Ascending aorta (tissue), 2 donors: ENCODE data around the gene TMEM31. TPM values are rescaled to one million over a fixed set of nuclear protein-coding genes. Genes with fewer than 3 reads are reported as not detected.

Source experiments
- DNase-seq, 2 donors: peaks; one replicate each; pipeline ENCODE4 v3.0.0-alpha.2; 2019; ENCODE audit warnings: low spot score in 2 of 2
- H3K27ac ChIP-seq, 2 donors: fragments of 200-600 bp; sonication (generic); one replicate each; pipeline ENCODE4 v1.5.1; 2016 to 2017; ENCODE audit warnings: mild to moderate bottlenecking in 1 of 2
- H3K27me3 ChIP-seq: fragments of 200-600 bp; sonication (generic); one replicate; pipeline ENCODE4 v1.5.1; 2017
- H3K36me3 ChIP-seq, 2 donors: fragments of 200-600 bp; sonication (generic); one replicate each; pipeline ENCODE4 v1.5.1; 2016
- H3K4me1 ChIP-seq, 2 donors: fragments of 200-600 bp; sonication (generic); one replicate each; pipeline ENCODE4 v1.5.1; 2016 to 2017; ENCODE audit warnings: mild to moderate bottlenecking in 1 of 2
- H3K4me3 ChIP-seq, 2 donors: fragments of 200-600 bp; sonication (generic); one replicate each; pipeline ENCODE4 v1.5.1; 2016 to 2017; ENCODE audit warnings: mild to moderate bottlenecking in 1 of 2
- H3K9me3 ChIP-seq, 2 donors: fragments of 200-600 bp; sonication (generic); one replicate each; pipeline ENCODE4 v1.5.1; 2016
- intact Hi-C: fragments of 100-400 bp; cut with DNase I; formaldehyde crosslinking; loops from one replicate; pipeline ENCODE4 v1.15.1; 2023
- total RNA-seq: library from RNA; depleted of rRNA; stranded (reverse); fragments of >200 nt; gene quantifications from one replicate; pipeline ENCODE4 v1.1.0, GENCODE V29; 2016
- TF ChIP-seq, protein P1 (sequence below), 3 experiments: fragments of 200-600 bp in 2 of 3; fragments of 450-650 bp in 1 of 3; sonication (generic) in 2 of 3; IDR thresholded peaks; one replicate each; pipeline ENCODE4 v1.5.1; 2016 to 2019; ENCODE audit warnings: antibody characterized with exemption in 3 of 3, mild to moderate bottlenecking in 1 of 3, moderate library complexity in 1 of 3

TMEM31 gene
- total RNA-seq, 1 donor from 2014 or later, result not detected

DNA sequence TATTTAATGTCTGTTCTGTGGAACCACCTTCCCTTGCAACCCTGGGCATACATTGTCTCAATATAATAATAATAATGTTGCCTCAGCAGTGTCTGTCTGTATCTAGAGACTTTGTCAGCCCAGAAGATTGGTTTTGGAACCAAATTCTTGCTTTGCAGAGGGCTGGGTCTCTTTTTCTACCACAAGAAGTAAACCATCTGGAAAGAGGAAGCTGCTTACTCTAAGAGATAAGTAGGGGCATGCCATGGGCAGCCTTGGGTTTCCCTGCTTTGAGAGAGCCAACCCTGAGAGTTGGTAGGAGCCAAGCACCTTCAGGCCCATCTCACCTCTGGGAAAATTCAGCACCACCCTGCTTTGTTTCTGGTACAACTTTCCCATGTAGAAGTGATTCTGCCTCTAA is 27.0 kb downstream of the TMEM31 start:
- Histone ChIP-seq H3K27ac (no peak overlapping the region), H3K9me3 (no peaks in the 10 kb centered on the region), H3K27me3 (no peaks in the 10 kb centered on the region), H3K4me1 (no peaks in the 10 kb centered on the region), H3K4me3 (no peak overlapping the region), H3K36me3 (no peaks in the 10 kb centered on the region)
- no peak for DNase-seq
- intact Hi-C loops, result no loop called here
- TF ChIP-seq, protein P1, sequence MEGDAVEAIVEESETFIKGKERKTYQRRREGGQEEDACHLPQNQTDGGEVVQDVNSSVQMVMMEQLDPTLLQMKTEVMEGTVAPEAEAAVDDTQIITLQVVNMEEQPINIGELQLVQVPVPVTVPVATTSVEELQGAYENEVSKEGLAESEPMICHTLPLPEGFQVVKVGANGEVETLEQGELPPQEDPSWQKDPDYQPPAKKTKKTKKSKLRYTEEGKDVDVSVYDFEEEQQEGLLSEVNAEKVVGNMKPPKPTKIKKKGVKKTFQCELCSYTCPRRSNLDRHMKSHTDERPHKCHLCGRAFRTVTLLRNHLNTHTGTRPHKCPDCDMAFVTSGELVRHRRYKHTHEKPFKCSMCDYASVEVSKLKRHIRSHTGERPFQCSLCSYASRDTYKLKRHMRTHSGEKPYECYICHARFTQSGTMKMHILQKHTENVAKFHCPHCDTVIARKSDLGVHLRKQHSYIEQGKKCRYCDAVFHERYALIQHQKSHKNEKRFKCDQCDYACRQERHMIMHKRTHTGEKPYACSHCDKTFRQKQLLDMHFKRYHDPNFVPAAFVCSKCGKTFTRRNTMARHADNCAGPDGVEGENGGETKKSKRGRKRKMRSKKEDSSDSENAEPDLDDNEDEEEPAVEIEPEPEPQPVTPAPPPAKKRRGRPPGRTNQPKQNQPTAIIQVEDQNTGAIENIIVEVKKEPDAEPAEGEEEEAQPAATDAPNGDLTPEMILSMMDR (IDR thresholded peaks at IDR 0.05), result no peak

DNA sequence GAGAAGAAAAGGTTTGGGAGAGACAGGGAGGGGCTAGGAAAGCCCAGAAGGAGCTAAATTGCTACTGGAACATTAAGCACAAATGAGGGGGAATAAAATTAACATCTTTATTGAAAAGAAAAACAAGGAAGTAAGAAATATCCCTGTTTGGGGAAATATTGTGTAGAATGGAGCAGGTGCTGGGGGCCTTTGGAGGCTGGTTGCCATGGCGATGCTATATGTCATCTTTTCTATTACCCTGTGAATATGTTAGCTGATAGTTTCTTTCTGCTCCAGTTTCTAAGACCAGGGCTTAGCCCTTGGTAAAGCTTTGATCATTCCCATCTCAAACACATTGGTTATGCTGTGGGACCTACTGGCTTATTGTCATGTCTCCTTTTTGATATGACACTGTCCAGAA is 28.7 kb downstream of the TMEM31 start:
- Histone ChIP-seq H3K27me3 (no peaks in the 10 kb centered on the region), H3K4me3 (no peak overlapping the region), H3K27ac (no peak overlapping the region), H3K4me1 (no peaks in the 10 kb centered on the region), H3K9me3 (no peaks in the 10 kb centered on the region), H3K36me3 (no peaks in the 10 kb centered on the region)
- TF ChIP-seq, protein P1 (IDR thresholded peaks at IDR 0.05), result no peak
- no peak for DNase-seq
- intact Hi-C loops, result no loop called here

DNA sequence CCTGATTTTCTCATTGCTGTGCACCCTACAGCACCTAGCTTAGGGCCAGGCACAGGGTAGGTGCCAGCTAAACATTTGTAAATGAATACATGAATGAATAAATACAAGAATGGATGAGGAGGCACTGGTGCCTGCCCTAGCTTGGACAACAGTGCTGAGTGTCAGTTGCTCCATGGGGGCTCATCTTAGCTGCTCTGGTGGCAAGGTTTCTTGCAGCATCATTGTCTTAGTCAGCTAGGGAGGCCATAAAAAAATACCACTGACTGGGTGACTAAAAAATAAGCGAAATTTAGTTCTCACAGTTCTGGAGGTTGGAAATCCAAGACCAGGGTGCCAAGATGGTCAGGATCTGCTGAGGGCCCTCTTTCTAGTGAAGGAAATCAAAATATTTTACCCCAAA is 31.2 kb downstream of the TMEM31 start:
- Histone ChIP-seq H3K27ac (no peak overlapping the region), H3K9me3 (no peaks in the 10 kb centered on the region), H3K36me3 (no peaks in the 10 kb centered on the region), H3K27me3 (no peaks in the 10 kb centered on the region), H3K4me3 (no peak overlapping the region), H3K4me1 (no peaks in the 10 kb centered on the region)
- DNase-seq, result no peak
- intact Hi-C loops, result no loop called here
- TF ChIP-seq, protein P1 (IDR thresholded peaks at IDR 0.05), result no peak

DNA sequence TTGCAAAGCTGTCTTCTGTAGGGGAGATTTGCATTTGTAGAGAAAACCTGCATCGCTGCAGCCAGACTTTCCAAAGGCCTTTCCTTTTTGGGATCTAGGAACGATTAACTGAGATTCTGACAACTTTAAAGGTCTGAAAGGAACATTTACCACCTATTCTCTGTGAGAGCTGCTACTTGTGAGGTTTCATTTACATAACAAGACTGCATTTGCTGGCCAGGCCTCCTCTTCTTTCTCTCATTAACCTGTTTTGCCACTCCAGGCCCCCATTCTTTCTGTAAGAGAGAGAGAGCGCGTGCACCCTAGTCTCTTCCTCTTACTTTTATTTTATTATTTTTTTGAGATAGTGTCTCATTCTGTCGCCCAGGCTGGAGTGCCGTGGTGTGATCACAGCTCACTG is 31.6 kb downstream of the TMEM31 start:
- no peaks in the 10 kb centered on the region for H3K36me3 ChIP-seq
- no peak overlapping the region for H3K4me3 ChIP-seq
- no peak for DNase-seq
- intact Hi-C loops, result no loop called here
- no peaks in the 10 kb centered on the region for H3K4me1 ChIP-seq
- no peaks in the 10 kb centered on the region for H3K27me3 ChIP-seq
- TF ChIP-seq, protein P1 (IDR thresholded peaks at IDR 0.05), result no peak
- H3K27ac ChIP-seq, result no peak overlapping the region
- H3K9me3 ChIP-seq, result no peaks in the 10 kb centered on the region

DNA sequence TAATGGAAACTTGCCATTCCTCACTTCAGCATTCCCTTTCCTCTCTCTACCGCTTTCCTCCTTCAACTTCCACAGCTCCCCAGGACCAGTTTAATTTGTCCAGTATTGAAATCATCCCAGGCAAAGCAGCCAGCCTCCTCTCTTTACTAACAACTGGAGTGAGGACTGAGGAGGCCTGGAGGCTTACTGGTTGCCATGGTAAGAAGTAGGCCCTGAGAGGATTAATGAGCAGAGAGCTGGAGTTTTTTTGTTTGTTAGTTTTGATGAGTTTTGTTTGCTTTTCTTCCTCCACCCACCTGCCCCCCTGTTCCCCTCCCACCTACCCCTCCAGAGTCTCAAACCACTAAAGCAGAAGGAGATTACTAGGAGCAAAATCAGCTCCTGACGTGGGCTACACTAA is 36.5 kb downstream of the TMEM31 start:
- no peaks in the 10 kb centered on the region for H3K36me3 ChIP-seq
- no peaks in the 10 kb centered on the region for H3K27me3 ChIP-seq
- TF ChIP-seq, protein P1 (IDR thresholded peaks at IDR 0.05), result no peak
- no peaks in the 10 kb centered on the region for H3K4me1 ChIP-seq
- no peak for DNase-seq
- no peak overlapping the region for H3K4me3 ChIP-seq
- intact Hi-C loops, result no loop called here
- H3K27ac ChIP-seq, result no peak overlapping the region
- no peaks in the 10 kb centered on the region for H3K9me3 ChIP-seq

DNA sequence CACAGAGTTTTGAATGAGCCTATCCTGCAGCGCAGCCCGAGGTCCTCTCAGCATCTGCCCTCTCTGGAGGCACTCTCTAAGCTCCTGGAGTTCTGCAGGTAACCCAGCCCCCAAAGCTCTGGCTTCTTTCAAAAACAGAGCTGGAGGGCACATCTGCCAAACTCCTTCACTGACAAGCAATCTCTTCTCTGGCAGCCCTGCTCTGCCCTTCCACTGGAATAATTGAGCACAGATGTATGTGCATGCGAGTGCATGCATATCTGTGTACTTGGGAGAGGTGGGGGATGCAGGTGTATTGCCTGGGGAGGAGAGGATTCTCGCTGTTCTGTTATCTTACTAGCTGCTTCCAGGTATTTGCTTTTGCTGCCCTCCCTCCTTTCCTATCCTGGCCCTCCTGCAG is 43.7 kb downstream of the TMEM31 start:
- Histone ChIP-seq H3K36me3 (no peaks in the 10 kb centered on the region), H3K4me1 (no peaks in the 10 kb centered on the region), H3K4me3 (no peak overlapping the region), H3K9me3 (peaks cover 6 to 12% of the 10 kb centered on the region in 2 donors), H3K27me3 (no peaks in the 10 kb centered on the region), H3K27ac (no peak overlapping the region)
- TF ChIP-seq, protein P1 (IDR thresholded peaks at IDR 0.05), result no peak
- intact Hi-C loops, result no loop called here
- DNase-seq, result no peak
